ENCODE data around the gene IFIT5.
A peak's percentile ranks its signal among the peaks of the same experiment; 100 is the strongest.
"Not testable (repeated sequence)": the region's sequence is repeated elsewhere in the genome, so short reads cannot be mapped to it uniquely, and the experiment has no call there.

Gene IFIT5

GRCh38 chr10:89425000-89425399 lies 10.6 kb downstream of the IFIT5 start:
- in situ Hi-C loops (cut with HindIII; ENCODE audit: low pct_unique_long_range_greater_than_20kb, low sequenced_read_pairs), result no loop called here
- TF ChIP-seq JUND (IDR thresholded peaks at IDR 0.05; ENCODE audit: low read depth), result no peak
- DNase-seq (ENCODE audit: low read depth in 1 of 2, low spot score in 1 of 2), result no peak

- peak; percentile 46 to 77 for DNase-seq (ENCODE audit: low read depth in 1 of 2, low spot score in 1 of 2)
- in situ Hi-C loops (cut with HindIII; ENCODE audit: low pct_unique_long_range_greater_than_20kb, low sequenced_read_pairs), result no loop called here
- TF ChIP-seq JUND (IDR thresholded peaks at IDR 0.05; ENCODE audit: low read depth), result no peak
Measured at GRCh38 chr10:89426230-89426868, 12.0 kb downstream of the IFIT5 start.

GRCh38 chr10:89427629-89428028 lies 13.3 kb downstream of the IFIT5 start:
- no peak for TF ChIP-seq JUND (IDR thresholded peaks at IDR 0.05; ENCODE audit: low read depth)
- DNase-seq (ENCODE audit: low read depth in 1 of 2, low spot score in 1 of 2), result no peak
- in situ Hi-C loops (cut with HindIII; ENCODE audit: low pct_unique_long_range_greater_than_20kb, low sequenced_read_pairs), result no loop called here

- no peak for TF ChIP-seq JUND (IDR thresholded peaks at IDR 0.05; ENCODE audit: low read depth)
- no peak for DNase-seq (ENCODE audit: low read depth in 1 of 2, low spot score in 1 of 2)
- in situ Hi-C loops (cut with HindIII; ENCODE audit: low pct_unique_long_range_greater_than_20kb, low sequenced_read_pairs), result no loop called here
Measured at GRCh38 chr10:89428877-89429276, 14.5 kb downstream of the IFIT5 start.

GRCh38 chr10:89431977-89432376 lies 17.6 kb downstream of the IFIT5 start:
- DNase-seq (ENCODE audit: low read depth in 1 of 2, low spot score in 1 of 2), result peak; percentile 28 to 81
- TF ChIP-seq JUND (IDR thresholded peaks at IDR 0.05; ENCODE audit: low read depth), result no peak
- in situ Hi-C loops (cut with HindIII; ENCODE audit: low pct_unique_long_range_greater_than_20kb, low sequenced_read_pairs), result no loop called here

- TF ChIP-seq JUND (IDR thresholded peaks at IDR 0.05; ENCODE audit: low read depth), result no peak
- no peak for DNase-seq (ENCODE audit: low read depth in 1 of 2, low spot score in 1 of 2)
- in situ Hi-C loops (cut with HindIII; ENCODE audit: low pct_unique_long_range_greater_than_20kb, low sequenced_read_pairs), result no loop called here
Measured at GRCh38 chr10:89438525-89438924, 24.2 kb downstream of the IFIT5 start.

GRCh38 chr10:89440226-89441009 lies 26.1 kb downstream of the IFIT5 start:
- no peak for TF ChIP-seq JUND (IDR thresholded peaks at IDR 0.05; ENCODE audit: low read depth)
- in situ Hi-C loops (cut with HindIII; ENCODE audit: low pct_unique_long_range_greater_than_20kb, low sequenced_read_pairs), result no loop called here
- DNase-seq (ENCODE audit: low read depth in 1 of 2, low spot score in 1 of 2), result no peak

- TF ChIP-seq JUND (IDR thresholded peaks at IDR 0.05; ENCODE audit: low read depth), result no peak
- DNase-seq (ENCODE audit: low read depth in 1 of 2, low spot score in 1 of 2), result no peak
- in situ Hi-C loops (cut with HindIII; ENCODE audit: low pct_unique_long_range_greater_than_20kb, low sequenced_read_pairs), result no loop called here
Measured at GRCh38 chr10:89442289-89442688, 27.9 kb downstream of the IFIT5 start.

- in situ Hi-C loops (cut with HindIII; ENCODE audit: low pct_unique_long_range_greater_than_20kb, low sequenced_read_pairs), result not testable (repeated sequence)
Measured at GRCh38 chr10:89444819-89445218, 30.5 kb downstream of the IFIT5 start.

GRCh38 chr10:89450901-89451300 lies 36.5 kb downstream of the IFIT5 start:
- no peak for TF ChIP-seq JUND (IDR thresholded peaks at IDR 0.05; ENCODE audit: low read depth)
- in situ Hi-C loops (cut with HindIII; ENCODE audit: low pct_unique_long_range_greater_than_20kb, low sequenced_read_pairs), result no loop called here
- DNase-seq (ENCODE audit: low read depth in 1 of 2, low spot score in 1 of 2), result no peak

More at GRCh38 chr10:89444819-89445218, 30.5 kb downstream of the IFIT5 start:
- not testable (repeated sequence) for DNase-seq (ENCODE audit: low read depth in 1 of 2, low spot score in 1 of 2)

GRCh38 chr10:89452193-89452592 lies 37.8 kb downstream of the IFIT5 start:
- no peak for TF ChIP-seq JUND (IDR thresholded peaks at IDR 0.05; ENCODE audit: low read depth)
- in situ Hi-C loops (cut with HindIII; ENCODE audit: low pct_unique_long_range_greater_than_20kb, low sequenced_read_pairs), result no loop called here
- DNase-seq (ENCODE audit: low read depth in 1 of 2, low spot score in 1 of 2), result no peak

GRCh38 chr10:89454561-89455347 lies 40.4 kb downstream of the IFIT5 start:
- no peak for DNase-seq (ENCODE audit: low read depth in 1 of 2, low spot score in 1 of 2)
- TF ChIP-seq JUND (IDR thresholded peaks at IDR 0.05; ENCODE audit: low read depth), result no peak
- in situ Hi-C loops (cut with HindIII; ENCODE audit: low pct_unique_long_range_greater_than_20kb, low sequenced_read_pairs), result no loop called here

GRCh38 chr10:89458291-89458690 lies 43.9 kb downstream of the IFIT5 start:
- in situ Hi-C loops (cut with HindIII; ENCODE audit: low pct_unique_long_range_greater_than_20kb, low sequenced_read_pairs), result no loop called here
- no peak for TF ChIP-seq JUND (IDR thresholded peaks at IDR 0.05; ENCODE audit: low read depth)
- DNase-seq (ENCODE audit: low read depth in 1 of 2, low spot score in 1 of 2), result no peak

Measured in T47D (cell line).